OCI-LY1 (cell line): ENCODE measurements around the gene RAB13.

Experiments
- H2AFZ ChIP-seq: fragments of 200-600 bp; sonication (generic), shearing (Covaris generic); 2 replicates; pipeline ENCODE4 v1.6.0; 2014; ENCODE audit warnings: antibody characterized with exemption, mild to moderate bottlenecking, low read length
- H3F3A ChIP-seq: fragments of 200-600 bp; sonication (generic), shearing (Covaris generic); 2 replicates; pipeline ENCODE4 v1.6.0; 2014; ENCODE audit warnings: mild to moderate bottlenecking, antibody characterized with exemption, low read length, moderate library complexity; ENCODE audit not compliant: insufficient read depth
- H3K27ac ChIP-seq: fragments of 200-600 bp; sonication (generic); 2 replicates; pipeline ENCODE4 v1.5.1; 2014; ENCODE audit warnings: low read length, mixed run types, mild to moderate bottlenecking, low read depth; ENCODE audit not compliant: poor library complexity, severe bottlenecking
- H3K27me3 ChIP-seq: fragments of 200-600 bp; sonication (generic); 2 replicates; pipeline ENCODE4 v1.6.0; 2014; ENCODE audit warnings: antibody characterized with exemption, mild to moderate bottlenecking, low read length, moderate library complexity; ENCODE audit not compliant: insufficient read depth
- H3K36me3 ChIP-seq: fragments of 200-600 bp; sonication (generic); 2 replicates; pipeline ENCODE4 v1.6.1; 2014; ENCODE audit warnings: mild to moderate bottlenecking, antibody characterized with exemption, low read length, moderate library complexity, mixed read lengths; ENCODE audit not compliant: insufficient read depth
- H3K4me1 ChIP-seq: fragments of 200-600 bp; sonication (generic); 2 replicates; pipeline ENCODE4 v1.5.1; 2014; ENCODE audit warnings: mild to moderate bottlenecking, low read length, moderate library complexity; ENCODE audit not compliant: insufficient read depth, severe bottlenecking
- H3K4me2 ChIP-seq: fragments of 200-600 bp; sonication (generic), shearing (Covaris generic); 2 replicates; pipeline ENCODE4 v1.6.1; 2014; ENCODE audit warnings: low read length
- H3K4me3 ChIP-seq: fragments of 200-600 bp; sonication (generic); 2 replicates; pipeline ENCODE4 v1.5.1; 2014; ENCODE audit warnings: low read length, low read depth, mild to moderate bottlenecking, mixed read lengths; ENCODE audit not compliant: poor library complexity, severe bottlenecking
- H3K79me2 ChIP-seq: fragments of 200-600 bp; shearing (Covaris generic); 2 replicates; pipeline ENCODE4 v1.6.1; 2016; ENCODE audit warnings: mixed run types, low read length, mixed read lengths; ENCODE audit not compliant: insufficient read depth
- H3K9ac ChIP-seq: fragments of 200-600 bp; sonication (generic), shearing (Covaris generic); 2 replicates; pipeline ENCODE4 v1.6.1; 2014; ENCODE audit warnings: mild to moderate bottlenecking, low read length, mixed read lengths
- H3K9me2 ChIP-seq: fragments of 200-600 bp; sonication (generic), shearing (Covaris generic); 2 replicates; pipeline ENCODE4 v1.6.1; 2014; ENCODE audit warnings: low read depth, mild to moderate bottlenecking, low read length, mixed read lengths
- H3K9me3 ChIP-seq: fragments of 200-600 bp; shearing (Covaris generic); 2 replicates; pipeline ENCODE4 v1.6.1; 2014; ENCODE audit warnings: low read length, mixed read lengths
- H4K20me1 ChIP-seq: fragments of 200-600 bp; sonication (generic), shearing (Covaris generic); 2 replicates; pipeline ENCODE4 v1.6.0; 2016; ENCODE audit warnings: mild to moderate bottlenecking, low read length; ENCODE audit not compliant: insufficient read depth
- CTCF ChIP-seq: fragments of 200-600 bp; sonication (generic), shearing (Covaris generic); IDR thresholded peaks from 2 replicates; pipeline ENCODE4 v1.5.1; 2017; ENCODE audit warnings: mild to moderate bottlenecking, antibody characterized with exemption, low read length, moderate library complexity, mixed read lengths
- EZH2 ChIP-seq: fragments of 200-600 bp; sonication (generic), shearing (Covaris generic); IDR thresholded peaks from 2 replicates; pipeline ENCODE4 v1.8.0; 2017; ENCODE audit warnings: borderline replicate concordance, mixed run types, mild to moderate bottlenecking, antibody characterized with exemption, low read length, moderate library complexity, mixed read lengths

Gene RAB13

GRCh38 chr1:153978274-153978909, 7.7 kb downstream of the RAB13 start:
- H3K79me2 ChIP-seq: peaks cover 19% of the 10 kb centered on the region

GRCh38 chr1:153977250-153978240, 8.6 kb downstream of the RAB13 start, which contains the start of gene JTB:
Gene JTB, minus strand, starts transcription at chr1:153977674. Its CDS starts 422 bp downstream, at chr1:153977252.
- no peaks in the 10 kb centered on the region for H3K9me2 ChIP-seq
- peak within 1 kb of the TSS; percentile 60; the same call in 1 of the 2 replicates for H2AFZ ChIP-seq
- H3K79me2 ChIP-seq: peaks cover 19% of the 10 kb centered on the region
- peak within 1 kb of the TSS; percentile 57 for H3K27ac ChIP-seq
- no peaks in the 10 kb centered on the region for H4K20me1 ChIP-seq
- no peaks in the 10 kb centered on the region for H3K27me3 ChIP-seq
- peak within 1 kb of the TSS; percentile 100 for H3K4me2 ChIP-seq
- TF ChIP-seq EZH2: no peak
- H3F3A ChIP-seq: peaks cover under 1% of the 10 kb centered on the region; the same call in 1 of the 2 replicates
- peak within 1 kb of the TSS; percentile 83 for H3K4me3 ChIP-seq
- H3K9ac ChIP-seq: peak within 1 kb of the TSS; percentile 95
- H3K4me1 ChIP-seq: peaks cover 29% of the 10 kb centered on the region
- no peaks in the 10 kb centered on the region for H3K9me3 ChIP-seq
- peaks cover 37% of the 10 kb centered on the region for H3K36me3 ChIP-seq

More at GRCh38 chr1:153978274-153978909, 7.7 kb downstream of the RAB13 start:
- H4K20me1 ChIP-seq: no peaks in the 10 kb centered on the region
- no peaks in the 10 kb centered on the region for H3K9me3 ChIP-seq
- peak overlapping the region; percentile 100 for H3K4me2 ChIP-seq
- H3K27ac ChIP-seq: peak overlapping the region; percentile 49
- H3K27me3 ChIP-seq: no peaks in the 10 kb centered on the region
- peak overlapping the region; percentile 95 for H3K9ac ChIP-seq
- TF ChIP-seq CTCF (no peak), EZH2 (no peak)
- H3K4me3 ChIP-seq: peak overlapping the region; percentile 83
- no peaks in the 10 kb centered on the region for H3F3A ChIP-seq
- peak overlapping the region; percentile 60; the same call in 1 of the 2 replicates for H2AFZ ChIP-seq
- H3K9me2 ChIP-seq: no peaks in the 10 kb centered on the region
- peaks cover 25% of the 10 kb centered on the region for H3K4me1 ChIP-seq
- peaks cover 29% of the 10 kb centered on the region for H3K36me3 ChIP-seq

GRCh38 chr1:153976819-153977249, 9.3 kb downstream of the RAB13 start:
- Histone ChIP-seq H3K27me3 (no peaks in the 10 kb centered on the region), H3K4me2 (peak overlapping the region; percentile 100), H3K9ac (peak overlapping the region; percentile 95), H3K36me3 (peaks cover 39% of the 10 kb centered on the region), H2AFZ (no peak overlapping the region), H3F3A (peaks cover 4% of the 10 kb centered on the region; the same call in 1 of the 2 replicates), H3K79me2 (peaks cover 19% of the 10 kb centered on the region), H3K4me3 (peak overlapping the region; percentile 83), H3K4me1 (peaks cover 32% of the 10 kb centered on the region), H3K27ac (peak overlapping the region; percentile 57), H4K20me1 (no peaks in the 10 kb centered on the region), H3K9me2 (no peaks in the 10 kb centered on the region), H3K9me3 (no peaks in the 10 kb centered on the region)
- TF ChIP-seq EZH2 (no peak), CTCF (no peak)
